SH-SY5Y (cell line): Measurements from ENCODE around the gene IRAK1BP1.

Experiments
- GATA2 ChIP-seq: IDR thresholded peaks from 2 replicates; pipeline ENCODE4 v1.6.1; 2011; ENCODE audit warnings: mild to moderate bottlenecking, low read depth, low read length
- GATA3 ChIP-seq: IDR thresholded peaks from 2 replicates; pipeline ENCODE4 v1.6.1; 2011; ENCODE audit warnings: low read depth, mild to moderate bottlenecking, low read length, moderate library complexity

GRCh38 chr6:78936515-78936914 lies 69.2 kb downstream of the IRAK1BP1 start:
- TF ChIP-seq GATA2 (no peak), GATA3 (no peak)
